A673 (cell line): ENCODE data around the gene SYNE1.

Experiments
- CTCF ChIP-seq: fragments of 300-800, 200-600 bp; sonication (generic); conservative IDR thresholded peaks from 2 replicates; pipeline ENCODE4 v1.5.1; 2017; ENCODE audit warnings: low read depth, mild to moderate bottlenecking, antibody characterized with exemption, low read length, moderate library complexity, mixed read lengths
- EZH2 ChIP-seq: fragments of 200-600 bp; sonication (generic); IDR thresholded peaks from 2 replicates; pipeline ENCODE4 v1.6.1; 2017; ENCODE audit warnings: borderline replicate concordance, low read depth, mild to moderate bottlenecking, mixed read lengths, antibody characterized with exemption, low read length; ENCODE audit not compliant: poor library complexity, severe bottlenecking

GRCh38 chr6:152184917-152185574 lies 452.1 kb downstream of the SYNE1 start:
- TF ChIP-seq EZH2 (no peak), CTCF (no peak)
